ENCODE results near the gene LRPAP1. TPM values are rescaled to one million over a fixed set of nuclear protein-coding genes. Genes with fewer than 3 reads are reported as not detected.

LRPAP1 gene
- polyA plus RNA-seq, 1 of the 3 experiments (the other 2 are of a cell fraction), result 209 TPM

- no peak overlapping the region for H3K9ac ChIP-seq
- no peak overlapping the region for H3K27ac ChIP-seq (ENCODE audit: low read depth in 2 of 2, low read length in 1 of 2)
- CTCF ChIA-PET, result interaction anchor here (1.3 to 3.0 kb wide), 2 partner anchors 20 to 136 kb away, joined by 4 to 33 read pairs; partner anchors contain the start of gene DOK7
- TF ChIP-seq SMC3 (IDR thresholded peaks at IDR 0.05; ENCODE audit: low read depth, low read length) (no peak), RFX5 (IDR thresholded peaks at IDR 0.05; ENCODE audit: low read length) (no peak), RCOR1 (IDR thresholded peaks at IDR 0.05; ENCODE audit: low read length) (no peak), CHD2 (IDR thresholded peaks at IDR 0.05; ENCODE audit: low read length, partially characterized antibody) (no peak), MAX (IDR thresholded peaks at IDR 0.05; ENCODE audit: low read depth) (no peak), MEF2A (IDR thresholded peaks at IDR 0.05; ENCODE audit: borderline replicate concordance, low read depth) (no peak), POLR2AphosphoS5 (IDR thresholded peaks at IDR 0.05; ENCODE audit: low read depth, low read length) (no peak), GABPA (IDR thresholded peaks at IDR 0.05; ENCODE audit: low read depth) (no peak)
- TF ChIP-seq, protein P1, sequence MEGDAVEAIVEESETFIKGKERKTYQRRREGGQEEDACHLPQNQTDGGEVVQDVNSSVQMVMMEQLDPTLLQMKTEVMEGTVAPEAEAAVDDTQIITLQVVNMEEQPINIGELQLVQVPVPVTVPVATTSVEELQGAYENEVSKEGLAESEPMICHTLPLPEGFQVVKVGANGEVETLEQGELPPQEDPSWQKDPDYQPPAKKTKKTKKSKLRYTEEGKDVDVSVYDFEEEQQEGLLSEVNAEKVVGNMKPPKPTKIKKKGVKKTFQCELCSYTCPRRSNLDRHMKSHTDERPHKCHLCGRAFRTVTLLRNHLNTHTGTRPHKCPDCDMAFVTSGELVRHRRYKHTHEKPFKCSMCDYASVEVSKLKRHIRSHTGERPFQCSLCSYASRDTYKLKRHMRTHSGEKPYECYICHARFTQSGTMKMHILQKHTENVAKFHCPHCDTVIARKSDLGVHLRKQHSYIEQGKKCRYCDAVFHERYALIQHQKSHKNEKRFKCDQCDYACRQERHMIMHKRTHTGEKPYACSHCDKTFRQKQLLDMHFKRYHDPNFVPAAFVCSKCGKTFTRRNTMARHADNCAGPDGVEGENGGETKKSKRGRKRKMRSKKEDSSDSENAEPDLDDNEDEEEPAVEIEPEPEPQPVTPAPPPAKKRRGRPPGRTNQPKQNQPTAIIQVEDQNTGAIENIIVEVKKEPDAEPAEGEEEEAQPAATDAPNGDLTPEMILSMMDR (IDR thresholded peaks at IDR 0.05), result no peak
- TF ChIP-seq, protein P2, sequence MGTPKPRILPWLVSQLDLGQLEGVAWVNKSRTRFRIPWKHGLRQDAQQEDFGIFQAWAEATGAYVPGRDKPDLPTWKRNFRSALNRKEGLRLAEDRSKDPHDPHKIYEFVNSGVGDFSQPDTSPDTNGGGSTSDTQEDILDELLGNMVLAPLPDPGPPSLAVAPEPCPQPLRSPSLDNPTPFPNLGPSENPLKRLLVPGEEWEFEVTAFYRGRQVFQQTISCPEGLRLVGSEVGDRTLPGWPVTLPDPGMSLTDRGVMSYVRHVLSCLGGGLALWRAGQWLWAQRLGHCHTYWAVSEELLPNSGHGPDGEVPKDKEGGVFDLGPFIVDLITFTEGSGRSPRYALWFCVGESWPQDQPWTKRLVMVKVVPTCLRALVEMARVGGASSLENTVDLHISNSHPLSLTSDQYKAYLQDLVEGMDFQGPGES (IDR thresholded peaks at IDR 0.05; ENCODE audit: low read depth, low read length), result no peak
- DNase-seq, result no peak
- peaks cover 0 to 19% of the 10 kb centered on the region in 2 experiments; a peak in 1 of 4 replicates for H3K4me1 ChIP-seq (ENCODE audit: control insufficient read depth in 1 of 2, insufficient read depth in 2 of 2, low read depth in 1 of 2, low read length in 1 of 2)
- H3K9me2 ChIP-seq, result no peaks in the 10 kb centered on the region
- no peaks in the 10 kb centered on the region for H4K20me1 ChIP-seq (ENCODE audit: insufficient read depth)
- no peaks in the 10 kb centered on the region for H3K9me3 ChIP-seq
- no peaks in the 10 kb centered on the region for H3K27me3 ChIP-seq (ENCODE audit: insufficient read depth)
- H3F3A ChIP-seq (replicated peaks; ENCODE audit: insufficient read depth), result no peaks in the 10 kb centered on the region
- H2AFZ ChIP-seq (ENCODE audit: low read depth), result no peak overlapping the region
- no peak overlapping the region for H3K4me3 ChIP-seq (ENCODE audit: low read depth in 2 of 2, low read length in 1 of 2)
- POLR2A ChIA-PET, result no interaction called here
- no peak overlapping the region for H3K4me2 ChIP-seq
- no peaks in the 10 kb centered on the region for H3K79me2 ChIP-seq (ENCODE audit: insufficient read depth)
- H3K36me3 ChIP-seq (replicated peaks in 1 of 2; ENCODE audit: control insufficient read depth in 1 of 2, insufficient read depth in 2 of 2, low read length in 1 of 2), result no peaks in the 10 kb centered on the region
- 87% methylated on average over 8 of the region's 12 CpGs for WGBS (ENCODE audit: low lambda C conversion rate)
These were observed 49.5 kb downstream of the LRPAP1 start for GRCh38 chr4:3482707-3483106.

- Histone ChIP-seq H3K9ac (no peak overlapping the region), H2AFZ (ENCODE audit: low read depth) (no peak overlapping the region), H3K9me2 (no peaks in the 10 kb centered on the region), H3K36me3 (replicated peaks in 1 of 2; ENCODE audit: control insufficient read depth in 1 of 2, insufficient read depth in 2 of 2, low read length in 1 of 2) (no peaks in the 10 kb centered on the region), H3F3A (replicated peaks; ENCODE audit: insufficient read depth) (no peaks in the 10 kb centered on the region), H3K4me2 (no peak overlapping the region), H3K27me3 (ENCODE audit: insufficient read depth) (no peaks in the 10 kb centered on the region), H3K4me3 (ENCODE audit: low read depth in 2 of 2, low read length in 1 of 2) (no peak overlapping the region), H3K4me1 (ENCODE audit: control insufficient read depth in 1 of 2, insufficient read depth in 2 of 2, low read depth in 1 of 2, low read length in 1 of 2) (peaks cover 0 to 19% of the 10 kb centered on the region in 2 experiments; a peak in 1 of 4 replicates), H3K79me2 (ENCODE audit: insufficient read depth) (no peaks in the 10 kb centered on the region), H4K20me1 (ENCODE audit: insufficient read depth) (no peaks in the 10 kb centered on the region), H3K27ac (ENCODE audit: low read depth in 2 of 2, low read length in 1 of 2) (no peak overlapping the region), H3K9me3 (no peaks in the 10 kb centered on the region)
- WGBS (ENCODE audit: low lambda C conversion rate), result 94% methylated on average over 17 of the region's 19 CpGs
- ChIA-PET CTCF (interaction anchor here (0.7 to 5.8 kb wide), 14 partner anchors 11 to 374 kb away, joined by 3 to 34 read pairs (median 7); no protein-coding TSS in a partner anchor), POLR2A (no interaction called here)
- TF ChIP-seq TEAD4 (IDR thresholded peaks at IDR 0.05; ENCODE audit: borderline replicate concordance, insufficient read depth) (no peak), SIN3A (IDR thresholded peaks at IDR 0.05; ENCODE audit: borderline replicate concordance, low read depth, low read length) (no peak)
- no peak for DNase-seq
These were observed 50.3 kb downstream of the LRPAP1 start for GRCh38 chr4:3481783-3482393.

All from SK-N-SH (cell line).